Endothelial cell (in vitro differentiated cells): ENCODE results near the gene FZD4. TPM values are rescaled to one million over a fixed set of nuclear protein-coding genes. Genes with fewer than 3 reads are reported as not detected.
A peak's percentile ranks its signal among the peaks of the same experiment; 100 is the strongest.
"Not testable (repeated sequence)": the region's sequence is repeated elsewhere in the genome, so short reads cannot be mapped to it uniquely, and the experiment has no call there.

Experiments
- DNase-seq: peaks from one replicate; pipeline ENCODE4 v3.0.0; 2021; ENCODE audit warnings: low spot score
- H3K27ac Mint-ChIP-seq: one replicate; pipeline ENCODE4 v1.8.0; 2021; ENCODE audit warnings: mixed read lengths, inconsistent platforms; ENCODE audit not compliant: unreplicated experiment
- H3K27me3 Mint-ChIP-seq: one replicate; pipeline ENCODE4 v1.8.0; 2021; ENCODE audit warnings: mild to moderate bottlenecking, moderate library complexity, mixed read lengths, inconsistent platforms; ENCODE audit not compliant: unreplicated experiment
- H3K36me3 Mint-ChIP-seq: one replicate; pipeline ENCODE4 v1.8.0; 2021; ENCODE audit warnings: mild to moderate bottlenecking, low read depth, mixed read lengths, inconsistent platforms; ENCODE audit not compliant: unreplicated experiment
- H3K4me1 Mint-ChIP-seq: one replicate; pipeline ENCODE4 v1.8.0; 2021; ENCODE audit warnings: mild to moderate bottlenecking, mixed read lengths, inconsistent platforms; ENCODE audit not compliant: unreplicated experiment
- H3K4me3 Mint-ChIP-seq: one replicate; pipeline ENCODE4 v1.8.0; 2021; ENCODE audit warnings: mild to moderate bottlenecking, mixed read lengths, inconsistent platforms; ENCODE audit not compliant: unreplicated experiment
- H3K9me3 Mint-ChIP-seq: one replicate; pipeline ENCODE4 v1.8.0; 2021; ENCODE audit warnings: mixed read lengths, inconsistent platforms; ENCODE audit not compliant: unreplicated experiment
- CTCF ChIP-seq: fragments of 200-600 bp; sonication (generic); IDR thresholded peaks from one replicate; pipeline ENCODE4 v1.5.0; 2021; ENCODE audit warnings: antibody characterized with exemption; ENCODE audit not compliant: unreplicated experiment
- total RNA-seq: library from RNA; stranded (reverse); fragmentation: NEBNext Ultra II Directional; extraction: Animal tissue kit (Norgen Biotek cat#: 25700); gene quantifications from one replicate; pipeline ENCODE4 v1.2.1, GENCODE V29; 2021; ENCODE audit not compliant: unreplicated experiment

Gene FZD4
- total RNA-seq, 1 donor from 2014 or later, result 71.5 TPM

DNA sequence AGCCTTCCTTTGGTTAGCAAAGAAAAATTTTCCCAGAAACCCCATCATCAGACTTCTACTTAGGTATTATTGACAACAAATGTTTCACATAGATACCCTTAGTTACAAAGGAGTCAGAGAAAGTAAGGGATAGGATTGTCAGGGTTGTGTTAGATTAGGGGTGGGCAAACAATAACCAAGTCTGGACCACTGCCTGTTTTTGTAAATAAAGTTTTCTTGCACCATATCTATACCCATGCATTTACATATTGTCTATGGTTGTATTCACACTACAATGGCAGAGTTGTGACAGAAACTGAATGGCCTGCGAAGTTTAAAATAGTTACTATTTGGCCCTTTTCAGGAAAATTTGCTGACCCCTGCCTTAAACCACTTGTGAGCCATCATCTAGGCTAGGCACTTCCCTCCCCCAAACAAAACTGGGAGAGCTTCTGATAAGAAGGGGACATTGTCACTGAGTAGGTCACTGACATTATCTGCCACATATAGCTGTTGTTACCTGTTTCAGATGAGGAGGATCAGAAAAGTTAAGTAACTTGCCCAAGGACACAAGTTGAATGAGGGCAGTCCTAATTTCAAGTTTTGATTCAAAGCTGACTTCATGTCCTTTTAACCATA, 41.9 kb upstream of the FZD4 start:
- TF ChIP-seq CTCF, result no peak
- Mint-ChIP-seq H3K36me3 (no peaks in the 10 kb centered on the region), H3K27ac (peak overlapping the region; percentile 14), H3K4me3 (no peak overlapping the region), H3K9me3 (no peaks in the 10 kb centered on the region), H3K4me1 (peaks cover 32% of the 10 kb centered on the region), H3K27me3 (no peaks in the 10 kb centered on the region)
- no peak for DNase-seq

DNA sequence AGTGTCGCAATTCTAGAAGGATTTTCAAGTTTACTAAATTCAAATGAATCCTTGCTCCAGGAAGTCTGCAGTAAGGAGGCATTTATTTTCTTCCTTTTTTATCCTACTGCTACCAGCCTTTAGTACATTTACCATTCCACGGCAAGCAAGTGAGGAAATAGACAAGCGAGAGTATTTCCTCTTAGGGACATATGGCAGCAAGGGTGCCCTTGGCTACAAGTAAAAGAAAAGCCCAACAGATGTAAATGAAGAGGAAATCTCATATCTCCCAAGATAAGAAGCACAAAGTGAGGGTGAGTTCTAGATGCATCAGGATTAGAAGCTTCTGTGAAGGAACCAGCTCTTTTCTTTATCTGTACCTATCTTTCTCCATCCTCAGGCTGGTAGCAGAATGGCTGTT, 37.8 kb upstream of the FZD4 start:
- H3K4me1 Mint-ChIP-seq, result peaks cover 35% of the 10 kb centered on the region
- peak overlapping the region; percentile 89 for H3K27ac Mint-ChIP-seq
- DNase-seq, result peak; percentile 11
- H3K36me3 Mint-ChIP-seq, result no peaks in the 10 kb centered on the region
- no peaks in the 10 kb centered on the region for H3K9me3 Mint-ChIP-seq
- TF ChIP-seq CTCF, result no peak
- no peak overlapping the region for H3K4me3 Mint-ChIP-seq
- no peaks in the 10 kb centered on the region for H3K27me3 Mint-ChIP-seq

DNA sequence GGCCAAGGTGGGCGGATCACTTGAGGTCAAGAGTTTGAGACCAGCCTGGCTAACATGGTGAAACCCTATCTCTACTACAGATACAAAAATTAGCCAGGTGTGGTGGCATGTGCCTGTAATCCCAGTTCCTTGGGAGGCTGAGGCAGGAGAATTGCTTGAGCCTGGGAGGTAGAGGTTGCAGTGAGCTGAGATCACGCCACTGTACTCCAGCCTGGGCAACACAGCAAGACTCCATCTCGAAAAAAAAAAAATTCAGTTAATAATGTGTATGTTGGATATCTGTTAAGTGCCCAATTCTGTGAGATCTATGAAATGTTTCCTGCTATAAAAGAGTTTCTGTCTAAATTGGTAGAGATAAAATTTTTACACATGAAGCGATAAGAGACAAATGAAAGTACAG, 37.1 kb upstream of the FZD4 start:
- not testable (repeated sequence) for H3K27me3 Mint-ChIP-seq, H3K4me3 Mint-ChIP-seq, H3K36me3 Mint-ChIP-seq, H3K9me3 Mint-ChIP-seq, DNase-seq
- Mint-ChIP-seq H3K4me1 (peaks cover 32% of the 10 kb centered on the region), H3K27ac (peak overlapping the region; percentile 89)

GRCh38 chr11:86991341-86991740, 36.1 kb upstream of the FZD4 start:
- Mint-ChIP-seq H3K27me3 (no peaks in the 10 kb centered on the region), H3K9me3 (no peaks in the 10 kb centered on the region), H3K27ac (no peak overlapping the region), H3K4me1 (peaks cover 32% of the 10 kb centered on the region), H3K36me3 (no peaks in the 10 kb centered on the region), H3K4me3 (no peak overlapping the region)
- no peak for DNase-seq
- no peak for TF ChIP-seq CTCF

DNA sequence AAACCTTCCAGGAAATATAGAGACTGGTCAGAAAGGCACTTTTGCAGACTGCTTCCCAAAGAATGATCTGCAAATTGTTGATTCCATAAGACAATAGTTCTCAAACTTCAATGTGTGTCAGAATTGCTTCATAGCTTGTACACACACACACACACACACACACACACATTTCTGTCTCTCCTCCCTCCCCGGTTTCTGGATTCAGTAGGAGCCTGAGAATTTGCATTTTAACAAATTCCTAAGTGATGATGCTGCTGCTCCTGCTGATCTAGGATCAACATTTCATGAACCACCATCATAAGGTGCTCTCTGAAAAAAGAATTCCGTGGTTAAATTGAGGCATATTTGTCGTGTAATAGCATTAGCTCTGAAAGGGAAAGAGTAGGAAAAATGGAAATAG, 35.3 kb upstream of the FZD4 start:
- H3K36me3 Mint-ChIP-seq, result no peaks in the 10 kb centered on the region
- DNase-seq, result no peak
- peak overlapping the region; percentile 48 for H3K27ac Mint-ChIP-seq
- no peak overlapping the region for H3K4me3 Mint-ChIP-seq
- TF ChIP-seq CTCF, result no peak
- H3K9me3 Mint-ChIP-seq, result no peaks in the 10 kb centered on the region
- H3K4me1 Mint-ChIP-seq, result peaks cover 34% of the 10 kb centered on the region
- H3K27me3 Mint-ChIP-seq, result no peaks in the 10 kb centered on the region
